Measurements from ENCODE around the gene MBD4.
A peak's percentile ranks its signal among the peaks of the same experiment; 100 is the strongest.
"Not testable (repeated sequence)": the region's sequence is repeated elsewhere in the genome, so short reads cannot be mapped to it uniquely, and the experiment has no call there.

MBD4 gene

DNA sequence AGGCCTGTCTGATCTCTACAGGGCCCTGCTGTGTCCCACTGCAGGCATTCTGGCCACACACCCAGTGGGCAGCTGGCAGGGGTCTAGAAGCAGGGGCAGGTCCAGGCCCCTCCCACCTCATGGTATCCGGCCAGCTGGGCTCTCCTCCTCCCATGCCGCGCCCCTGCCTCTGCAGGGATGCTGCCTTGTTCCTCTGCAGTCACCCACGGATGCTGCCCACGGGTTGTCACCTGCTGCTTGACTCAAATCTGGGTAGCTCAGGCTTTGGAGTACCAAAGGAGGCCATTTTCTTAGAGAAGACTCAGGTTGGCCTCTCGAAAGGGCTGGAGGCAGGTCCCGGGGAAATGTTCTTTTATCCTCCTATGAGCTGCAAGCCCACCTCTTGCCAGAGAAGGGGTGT, 36.3 kb downstream of the MBD4 start:
- no peak for DNase-seq

DNA sequence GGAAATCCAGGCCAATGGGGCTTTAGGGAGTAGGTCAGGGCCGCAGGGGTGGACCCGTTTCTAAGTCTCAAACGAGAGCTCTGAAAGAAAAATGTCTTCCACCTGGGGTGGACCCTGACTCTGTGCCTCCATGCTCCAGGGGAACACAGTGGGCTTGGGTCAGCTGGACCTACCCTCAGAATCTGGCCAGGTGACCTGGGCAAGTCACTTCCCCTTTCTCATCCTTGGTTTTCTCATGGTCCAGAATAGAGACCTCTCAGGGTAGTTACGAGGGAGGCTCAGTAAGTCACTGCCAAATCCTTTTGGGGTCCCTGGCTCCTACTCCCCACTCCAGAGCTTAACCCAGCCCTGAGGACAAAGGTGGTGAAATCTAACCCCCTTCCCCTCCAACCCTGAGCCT, 37.1 kb downstream of the MBD4 start:
- DNase-seq: no peak

DNA sequence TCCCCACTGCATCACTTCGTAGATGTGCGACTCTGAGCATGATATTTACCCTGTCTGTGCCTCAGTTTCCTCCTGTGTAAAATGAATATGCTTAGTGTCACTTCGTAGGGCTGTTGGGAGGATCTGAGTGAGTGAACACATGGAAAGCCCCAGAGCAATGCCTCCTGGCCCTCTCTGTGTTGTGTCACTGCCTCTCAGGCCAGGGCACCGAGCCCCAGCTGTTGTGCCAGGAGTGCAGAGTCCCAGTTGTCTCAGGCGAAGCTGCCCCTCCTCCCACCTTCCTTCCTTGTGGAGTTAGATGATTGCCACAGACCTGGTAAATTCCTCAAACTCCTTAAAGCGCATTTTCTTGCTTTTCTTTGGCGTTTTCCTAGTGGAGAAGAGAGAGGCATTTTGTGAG, 37.5 kb downstream of the MBD4 start:
- DNase-seq: no peak

DNA sequence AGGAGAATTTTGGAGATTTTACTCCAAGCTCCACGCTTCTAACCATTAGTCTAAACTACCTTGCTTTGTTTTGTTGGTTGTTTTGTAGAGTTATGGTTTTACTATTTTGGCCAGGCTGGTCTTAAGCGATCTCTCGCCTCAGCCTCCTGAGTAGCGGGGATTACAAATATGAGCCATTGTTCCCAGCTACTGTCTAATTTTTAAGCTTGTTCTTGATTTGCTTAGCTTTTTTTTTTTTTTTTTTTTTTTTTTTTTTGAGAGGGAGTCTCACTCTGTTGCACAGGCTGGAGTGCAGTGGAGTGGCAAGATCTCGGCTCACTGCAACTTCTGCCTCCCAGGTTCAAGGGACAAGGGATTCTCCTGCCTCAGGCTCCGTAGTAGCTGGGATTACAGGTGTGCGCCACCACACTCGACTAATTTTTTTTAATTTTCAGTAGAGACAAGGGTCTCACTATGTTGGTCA, 39.8 kb downstream of the MBD4 start:
- DNase-seq: no peak

DNA sequence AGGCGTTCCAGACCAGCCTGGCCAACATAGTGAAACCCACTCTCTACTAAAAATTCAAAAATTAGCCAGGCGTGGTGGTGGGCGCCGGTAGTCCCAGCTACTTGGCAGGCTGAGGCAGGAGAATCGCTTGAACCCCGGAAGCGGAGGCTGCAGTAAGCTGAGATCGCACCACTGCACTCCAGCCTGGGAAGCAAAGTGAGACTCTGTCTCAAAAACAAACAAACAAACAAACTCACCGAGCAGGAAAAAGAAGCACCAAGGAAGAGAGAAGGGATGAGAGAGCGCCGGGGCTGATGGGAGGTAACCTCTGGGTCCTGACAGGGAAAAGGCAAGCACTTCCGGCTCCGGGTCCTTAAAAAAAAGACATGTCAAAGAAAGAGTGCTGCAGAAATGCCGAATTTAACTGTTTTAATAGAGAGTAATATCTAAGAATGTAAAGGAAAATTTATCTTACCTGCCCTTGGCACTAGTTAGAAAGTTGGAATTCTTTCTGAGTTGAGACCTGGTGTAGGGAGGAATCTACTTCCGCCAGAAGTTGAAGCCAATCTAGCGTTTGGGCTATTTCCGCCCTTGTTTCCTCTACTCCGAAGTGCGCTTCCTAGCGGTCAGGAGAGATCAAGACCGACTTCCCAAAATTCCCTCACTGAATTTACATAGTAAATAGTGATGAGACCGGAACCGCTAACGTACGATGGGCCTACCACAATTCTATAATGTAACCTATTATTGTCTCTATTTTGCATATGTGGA, 40.4 kb downstream of the MBD4 start:
- peak; percentile 83 for DNase-seq

DNA sequence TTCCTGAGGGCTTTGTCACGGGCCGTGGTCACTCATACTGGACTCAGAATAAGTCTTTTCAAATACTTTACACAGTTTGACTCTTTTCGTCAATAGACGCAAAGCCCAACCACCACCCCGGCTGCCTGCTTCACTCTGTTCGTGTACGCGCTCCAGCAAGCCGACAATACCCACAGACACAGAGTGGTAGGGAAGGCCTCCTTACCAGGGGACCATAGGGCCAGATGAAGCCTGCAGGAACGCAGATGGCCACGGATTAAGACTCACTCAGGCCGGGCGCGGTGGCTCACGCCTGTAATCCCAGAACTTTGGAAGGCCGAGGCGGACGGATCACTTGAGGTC, 41.0 kb downstream of the MBD4 start:
- DNase-seq: no peak

DNA sequence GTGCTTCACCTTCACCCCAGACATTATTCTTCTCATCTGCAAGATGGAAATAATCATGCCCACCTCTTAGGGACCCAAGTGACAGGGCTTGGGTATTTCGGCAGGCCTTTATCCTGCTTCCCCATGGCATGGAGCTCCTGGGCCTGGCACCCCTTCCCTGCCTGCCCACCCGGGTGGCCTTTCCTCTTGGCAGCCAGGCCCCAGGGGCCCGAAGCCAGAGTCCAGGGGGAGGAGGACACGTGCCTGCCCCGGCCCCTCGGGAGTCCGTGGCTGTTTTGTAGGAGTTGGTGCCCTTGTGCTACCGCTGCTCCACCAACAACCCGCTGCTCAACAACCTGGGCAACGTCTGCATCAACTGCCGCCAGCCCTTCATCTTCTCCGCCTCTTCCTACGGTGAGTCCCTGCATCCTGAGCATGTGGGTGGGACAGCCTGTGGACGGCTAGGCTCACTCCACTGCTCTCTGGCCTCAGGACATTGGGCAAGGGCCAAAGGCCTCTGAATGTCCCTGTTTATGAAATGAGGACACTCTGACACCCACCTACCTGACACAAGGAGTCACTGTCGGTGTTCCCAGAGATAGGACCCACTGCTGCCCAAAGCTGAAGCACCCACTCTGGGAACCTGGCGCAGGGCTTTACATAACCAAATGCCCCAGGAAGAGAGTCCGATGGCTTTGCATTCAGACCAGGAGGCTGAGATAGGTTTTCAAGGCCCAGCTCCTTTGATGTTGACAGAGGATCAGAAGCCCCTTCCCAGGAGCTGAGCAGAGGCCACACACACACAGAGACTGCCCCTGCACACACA, 45.8 kb downstream of the MBD4 start:
- not testable (repeated sequence) for DNase-seq

DNA sequence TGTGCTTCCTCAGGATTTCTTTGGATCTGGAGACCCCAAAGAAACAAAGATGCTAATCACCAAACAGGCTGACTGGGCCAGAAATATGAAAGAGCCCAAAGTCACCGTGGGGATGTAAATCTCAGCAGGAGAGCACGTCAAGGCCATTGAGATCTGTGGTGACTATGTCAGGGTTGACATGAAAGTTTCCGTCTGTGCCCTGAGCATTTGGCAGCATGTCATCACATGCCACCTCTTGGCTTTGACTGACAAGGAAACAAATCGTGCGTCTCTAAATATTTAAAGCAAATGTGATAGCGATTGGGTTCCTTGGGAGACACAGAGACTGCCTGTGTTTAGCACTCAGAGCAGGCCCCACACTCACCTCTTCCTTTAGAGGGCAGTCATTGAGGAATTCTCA, 46.5 kb downstream of the MBD4 start:
- DNase-seq: no peak

DNA sequence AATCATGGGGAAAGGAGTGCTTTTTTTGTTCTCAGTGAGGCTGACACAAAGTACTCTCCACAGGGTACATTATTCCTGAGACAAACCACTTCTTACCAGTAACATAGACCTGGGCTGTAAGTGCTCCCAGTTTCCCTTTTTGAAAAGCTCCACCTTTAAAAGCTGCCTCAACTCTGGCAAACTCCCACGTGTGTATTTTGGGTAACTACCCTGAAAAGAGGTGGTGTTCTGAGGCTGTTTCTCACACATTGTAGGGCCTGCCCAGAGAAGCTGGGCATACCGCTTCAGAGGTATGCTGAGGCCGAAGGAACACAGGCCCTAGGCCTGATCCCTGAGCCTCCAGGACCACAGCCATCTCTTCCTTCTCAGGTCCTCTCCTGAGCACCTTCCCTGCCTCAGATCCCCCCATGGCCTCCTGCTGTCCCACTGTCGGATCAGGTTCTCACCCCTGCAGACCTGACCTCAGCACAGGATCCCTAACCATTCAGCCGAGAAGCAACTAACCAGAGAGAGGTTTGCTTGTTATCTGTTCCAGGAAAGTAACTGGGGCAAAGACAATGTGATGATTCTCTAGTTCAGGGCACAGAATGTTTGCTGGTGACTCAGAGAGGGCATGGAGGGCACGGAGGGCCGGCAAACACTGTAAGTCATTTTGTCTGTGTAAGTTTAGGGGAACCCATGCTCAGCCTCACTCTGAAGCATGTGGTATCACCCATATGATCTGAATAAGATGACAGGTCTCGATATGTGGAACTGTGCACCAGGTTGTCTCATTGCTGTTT, 47.5 kb downstream of the MBD4 start:
- not testable (repeated sequence) for DNase-seq

DNA sequence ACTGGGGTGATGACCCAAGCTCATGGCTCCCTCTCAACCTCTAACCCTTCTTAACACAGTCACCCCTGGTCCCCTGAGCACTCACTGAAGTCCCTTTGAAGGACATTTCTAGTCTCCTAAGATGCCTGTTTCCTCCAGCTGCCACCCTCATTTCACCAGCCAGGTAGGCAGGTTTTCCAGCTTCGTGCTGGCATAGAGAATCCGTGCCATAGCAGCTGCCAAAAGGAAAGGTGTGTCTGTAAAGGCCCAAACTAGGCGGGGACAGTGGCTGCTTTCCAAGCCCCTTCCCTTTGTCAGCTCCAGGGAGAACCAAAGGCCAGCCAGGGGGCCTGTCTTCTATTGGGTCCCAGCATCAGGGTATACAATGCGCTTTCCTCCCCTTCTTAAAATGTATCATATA, 48.2 kb downstream of the MBD4 start:
- not testable (repeated sequence) for DNase-seq

DNA sequence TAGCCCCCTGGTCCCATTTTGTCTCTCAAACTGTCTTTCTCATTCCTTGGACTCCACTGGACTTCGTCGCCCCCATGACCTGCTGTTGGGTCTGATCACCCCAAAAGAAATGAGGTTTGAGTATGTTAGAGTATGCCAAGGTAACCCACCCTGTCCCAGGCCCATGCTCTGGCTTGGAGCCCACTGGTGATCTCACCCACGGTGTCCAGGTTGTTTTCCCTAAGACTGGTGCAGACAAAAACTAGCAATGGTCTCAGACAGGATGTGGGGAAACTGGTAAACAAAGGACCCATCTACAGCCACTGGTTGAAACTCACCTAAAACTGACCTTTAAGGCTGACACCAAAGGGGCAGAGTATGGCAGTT, 50.2 kb downstream of the MBD4 start:
- DNase-seq: no peak

DNA sequence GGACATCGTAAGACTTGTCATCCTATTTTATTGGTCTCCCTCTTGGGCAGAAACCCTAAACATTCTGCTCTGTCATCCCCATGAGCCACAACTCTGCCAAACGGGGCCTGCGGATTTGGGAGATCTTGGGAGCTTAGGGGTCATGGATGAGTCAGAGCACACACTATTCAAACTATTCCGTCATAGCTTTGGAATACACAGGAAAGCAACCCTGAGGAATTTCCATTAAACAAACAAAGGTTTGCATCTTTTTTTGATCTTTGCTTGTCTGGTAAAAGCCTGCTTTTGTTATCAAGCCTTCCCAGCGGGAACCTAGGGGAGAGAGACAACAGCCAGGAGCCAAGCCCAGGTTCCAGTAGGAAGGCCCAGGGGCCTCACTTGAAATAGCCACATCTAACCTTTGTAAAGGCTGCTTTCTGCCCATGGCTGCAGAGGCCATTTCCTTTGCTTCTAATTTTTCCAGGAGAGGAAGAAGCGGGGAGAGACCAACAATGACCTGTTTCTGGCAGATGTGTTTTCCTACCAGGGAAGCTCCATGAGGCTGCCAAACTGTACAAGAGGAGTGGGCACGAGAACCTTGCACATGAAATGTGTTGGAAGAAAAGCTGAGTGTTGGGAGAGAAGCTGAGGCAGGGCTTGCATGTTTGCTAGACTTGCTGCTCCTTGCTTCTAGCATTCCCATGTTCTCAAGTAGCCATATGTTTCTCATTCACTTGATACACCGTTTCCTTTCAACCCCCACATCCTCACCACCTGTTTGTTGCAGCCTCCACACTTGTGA, 50.8 kb downstream of the MBD4 start:
- DNase-seq: not testable (repeated sequence)

DNA sequence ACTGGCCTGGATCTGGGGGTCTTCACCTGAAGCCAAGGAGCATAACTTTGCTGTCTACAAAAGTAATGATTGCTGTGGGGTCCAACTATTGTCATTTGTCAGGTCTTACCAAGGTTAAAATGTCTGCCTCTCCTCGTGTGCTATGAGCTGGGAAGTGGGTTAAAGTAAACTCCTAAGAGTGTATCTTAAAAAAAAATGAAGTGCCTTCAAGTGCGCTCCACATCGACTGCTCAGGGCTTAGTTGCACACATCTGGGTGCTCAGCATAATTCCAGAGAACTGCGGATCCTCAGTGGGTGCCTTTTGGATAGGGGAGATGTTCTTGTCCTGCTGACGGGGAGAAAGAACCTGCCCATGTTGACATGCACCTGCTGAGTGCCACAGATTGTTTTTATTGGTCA, 52.3 kb downstream of the MBD4 start:
- no peak for DNase-seq

DNA sequence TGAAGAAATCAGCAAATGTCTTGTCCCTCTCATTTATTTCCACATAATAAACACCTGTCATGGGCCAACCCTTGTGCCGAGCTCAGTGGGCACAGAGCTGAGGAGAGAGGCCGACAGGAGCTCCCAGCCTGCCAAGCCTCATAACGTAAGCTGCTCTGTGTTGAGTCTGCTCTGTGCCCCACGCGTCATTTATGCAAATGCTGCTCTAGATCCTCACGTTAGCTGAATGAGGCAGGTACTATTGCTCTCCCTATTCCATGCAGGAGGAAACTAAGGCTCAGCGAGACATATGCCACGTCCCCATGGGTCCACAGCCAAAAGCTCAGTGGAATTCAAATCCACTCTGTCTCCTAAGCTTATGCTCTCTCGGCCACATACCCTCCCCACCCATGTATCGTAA, 52.8 kb downstream of the MBD4 start:
- no peak for DNase-seq

DNA sequence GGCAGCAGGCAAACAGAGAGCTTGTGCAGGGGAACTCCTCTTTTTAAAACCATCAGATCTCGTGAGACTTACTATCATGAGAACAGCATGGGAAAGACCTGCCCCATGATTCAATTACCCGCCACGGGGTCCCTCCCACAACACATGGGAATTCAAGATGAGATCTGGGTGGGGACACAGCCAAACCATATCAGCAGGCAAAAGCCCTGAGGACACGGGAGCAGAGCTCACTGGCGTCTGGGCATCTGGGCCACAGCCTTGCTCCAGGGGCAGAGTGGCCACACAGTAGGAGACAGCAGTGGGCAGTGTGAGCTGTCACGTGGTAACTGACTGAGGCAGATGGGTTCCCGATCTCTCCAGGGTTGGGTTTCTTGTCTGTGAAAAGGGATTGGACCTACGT, 54.2 kb downstream of the MBD4 start:
- not testable (repeated sequence) for DNase-seq

DNA sequence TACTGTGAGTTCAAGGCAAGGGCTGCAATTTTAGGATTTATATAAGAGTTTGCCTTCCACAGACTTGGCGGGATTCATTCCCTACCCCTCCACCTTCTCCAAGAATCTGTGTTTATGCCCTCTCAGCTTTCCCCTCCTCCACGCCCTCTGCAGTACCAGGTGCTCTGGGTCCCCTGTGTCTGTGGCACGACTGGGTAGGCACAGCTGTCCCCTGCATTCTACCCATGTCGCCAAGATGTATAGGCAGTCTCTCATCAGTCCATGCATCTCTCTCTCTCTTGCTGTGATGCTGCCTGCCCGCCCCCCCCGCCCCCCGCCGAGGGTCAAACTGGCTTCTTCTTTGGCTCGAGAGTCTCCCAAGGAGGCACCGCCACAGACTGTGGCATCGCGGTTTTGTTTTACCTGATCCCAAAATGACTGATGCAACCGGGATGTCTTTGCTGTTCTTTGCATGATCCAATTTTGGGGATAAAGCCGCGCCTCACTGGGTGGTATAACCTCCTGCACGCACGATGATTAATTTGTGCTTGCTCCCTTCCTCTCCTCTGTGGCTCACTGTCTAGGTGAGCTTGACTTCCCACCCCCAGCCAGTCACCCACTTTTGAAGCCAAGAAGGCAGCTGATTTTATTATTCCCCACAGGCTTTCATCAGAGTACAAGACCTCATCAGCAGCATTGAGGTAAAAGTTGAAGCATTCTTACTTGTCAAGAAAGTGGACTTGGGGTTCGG, 55.0 kb downstream of the MBD4 start:
- no peak for DNase-seq

DNA sequence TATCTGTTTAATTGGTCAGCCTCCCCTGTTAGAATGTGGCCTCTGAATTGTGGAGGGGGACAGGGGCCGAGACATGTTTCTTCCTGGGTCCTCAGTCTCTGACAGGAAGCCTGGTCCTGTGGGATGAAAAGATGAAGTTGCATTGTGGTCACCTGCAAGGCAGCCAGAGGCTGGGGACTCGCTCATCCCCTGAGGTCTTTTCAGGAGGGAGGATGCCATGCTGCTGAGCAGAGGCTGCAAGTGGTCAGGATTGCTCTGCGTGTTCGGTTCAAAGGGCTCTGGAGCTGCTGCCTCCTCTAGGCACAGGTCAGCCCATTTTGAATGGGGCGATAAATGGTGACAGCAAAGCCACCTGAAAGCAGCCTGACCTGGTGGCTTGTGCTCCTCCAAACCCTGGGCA, 55.6 kb downstream of the MBD4 start:
- DNase-seq: not testable (repeated sequence)

DNA sequence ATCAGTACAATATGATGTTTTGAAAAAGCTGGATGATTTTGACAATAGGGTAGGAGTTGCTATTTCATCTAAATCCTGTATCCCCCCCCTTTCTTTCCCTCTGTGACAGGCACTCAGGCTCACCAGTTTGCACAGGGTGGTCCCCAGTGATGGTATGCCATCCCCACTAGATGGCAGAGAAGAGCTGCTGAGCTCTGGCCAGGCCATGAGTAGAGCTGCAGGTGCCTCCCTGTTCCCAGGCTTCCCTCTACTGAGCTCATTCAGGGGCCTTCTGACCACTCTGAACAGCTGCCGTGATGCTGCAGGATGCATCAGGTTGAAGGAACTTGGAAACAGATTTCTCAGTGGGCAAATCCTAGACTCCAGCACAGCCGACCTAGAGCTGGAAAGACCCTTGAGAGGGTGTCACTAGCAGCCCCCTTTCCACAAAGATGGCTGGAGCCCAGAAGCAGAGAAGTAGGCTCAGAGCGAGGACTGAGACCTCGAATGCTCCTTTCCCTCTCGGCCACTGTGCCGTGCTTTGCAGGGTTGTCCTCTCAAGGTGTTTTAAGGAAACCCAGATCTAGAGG, 56.4 kb downstream of the MBD4 start:
- peak; percentile 49 for DNase-seq

DNA sequence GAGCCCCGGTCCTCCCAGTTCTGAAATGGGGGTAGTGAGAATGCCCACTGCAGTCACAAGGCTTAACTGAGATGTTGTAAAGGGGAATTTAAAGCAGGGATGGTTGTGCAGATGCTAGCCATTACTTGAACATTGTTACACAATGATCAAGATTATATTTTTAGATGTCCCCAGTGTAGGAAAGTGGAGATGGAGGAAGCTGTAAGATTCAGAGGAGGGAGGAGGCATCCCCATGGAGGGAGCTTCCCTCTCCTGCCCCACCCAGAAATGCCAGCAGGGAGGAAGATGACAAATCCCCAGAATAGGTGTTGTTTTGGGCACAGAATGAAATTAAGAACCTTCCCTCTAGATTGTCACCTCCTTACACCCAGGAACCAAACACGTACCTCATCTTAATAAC, 57.4 kb downstream of the MBD4 start:
- DNase-seq: no peak
